ENCODE data around the gene MMEL1. TPM values are rescaled to one million over a fixed set of nuclear protein-coding genes. Genes with fewer than 3 reads are reported as not detected.

Gene MMEL1
- total and polyA plus RNA-seq, 2 of the 13 experiments (the other 11 are each of a cell fraction or from before 2014, with no cell fraction given): 0.48 TPM; not detected in 1

DNA sequence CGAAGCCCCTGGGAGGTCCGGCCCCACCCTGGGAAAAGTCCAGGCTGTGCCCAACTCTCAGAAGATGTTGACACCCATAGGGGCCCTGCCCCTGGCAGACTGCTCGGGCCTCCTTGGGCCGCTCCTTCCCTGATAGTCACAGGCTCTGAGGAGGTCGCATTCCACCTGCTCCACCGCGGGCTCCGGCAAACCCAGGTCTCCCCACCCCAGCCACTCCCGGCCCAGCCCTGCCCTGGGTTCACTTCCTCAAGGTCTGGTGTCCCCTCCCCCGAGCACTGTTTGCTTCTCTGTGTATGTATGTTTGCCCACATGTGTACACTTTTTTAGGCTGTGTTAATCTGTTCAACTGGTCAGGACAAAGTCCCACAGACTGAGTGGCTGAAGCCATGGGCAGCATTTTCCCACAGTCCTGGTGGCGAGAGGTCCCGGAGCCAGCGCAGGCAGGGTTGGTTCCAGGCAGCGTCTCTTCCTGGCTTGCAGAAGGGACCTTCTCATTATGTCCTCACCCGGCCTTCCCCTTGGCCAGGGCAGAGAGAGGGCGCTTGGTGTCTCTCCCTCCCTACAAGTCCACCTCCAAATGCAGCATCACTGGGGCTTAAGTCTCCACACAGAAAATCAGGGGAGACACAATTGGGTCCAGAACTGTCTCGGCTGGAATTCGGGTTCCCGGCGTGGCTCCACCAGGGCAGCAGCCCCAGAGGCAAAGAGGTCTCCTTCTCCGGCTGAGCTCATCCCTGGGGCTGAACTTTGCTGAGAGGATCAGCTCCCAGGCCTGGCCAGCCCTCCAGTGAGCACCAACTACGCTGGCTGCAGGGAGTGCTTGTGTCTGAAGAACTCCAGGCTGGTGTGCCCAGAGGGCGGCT is 56.8 kb downstream of the MMEL1 start (continued):
- TF ChIP-seq, protein P1, sequence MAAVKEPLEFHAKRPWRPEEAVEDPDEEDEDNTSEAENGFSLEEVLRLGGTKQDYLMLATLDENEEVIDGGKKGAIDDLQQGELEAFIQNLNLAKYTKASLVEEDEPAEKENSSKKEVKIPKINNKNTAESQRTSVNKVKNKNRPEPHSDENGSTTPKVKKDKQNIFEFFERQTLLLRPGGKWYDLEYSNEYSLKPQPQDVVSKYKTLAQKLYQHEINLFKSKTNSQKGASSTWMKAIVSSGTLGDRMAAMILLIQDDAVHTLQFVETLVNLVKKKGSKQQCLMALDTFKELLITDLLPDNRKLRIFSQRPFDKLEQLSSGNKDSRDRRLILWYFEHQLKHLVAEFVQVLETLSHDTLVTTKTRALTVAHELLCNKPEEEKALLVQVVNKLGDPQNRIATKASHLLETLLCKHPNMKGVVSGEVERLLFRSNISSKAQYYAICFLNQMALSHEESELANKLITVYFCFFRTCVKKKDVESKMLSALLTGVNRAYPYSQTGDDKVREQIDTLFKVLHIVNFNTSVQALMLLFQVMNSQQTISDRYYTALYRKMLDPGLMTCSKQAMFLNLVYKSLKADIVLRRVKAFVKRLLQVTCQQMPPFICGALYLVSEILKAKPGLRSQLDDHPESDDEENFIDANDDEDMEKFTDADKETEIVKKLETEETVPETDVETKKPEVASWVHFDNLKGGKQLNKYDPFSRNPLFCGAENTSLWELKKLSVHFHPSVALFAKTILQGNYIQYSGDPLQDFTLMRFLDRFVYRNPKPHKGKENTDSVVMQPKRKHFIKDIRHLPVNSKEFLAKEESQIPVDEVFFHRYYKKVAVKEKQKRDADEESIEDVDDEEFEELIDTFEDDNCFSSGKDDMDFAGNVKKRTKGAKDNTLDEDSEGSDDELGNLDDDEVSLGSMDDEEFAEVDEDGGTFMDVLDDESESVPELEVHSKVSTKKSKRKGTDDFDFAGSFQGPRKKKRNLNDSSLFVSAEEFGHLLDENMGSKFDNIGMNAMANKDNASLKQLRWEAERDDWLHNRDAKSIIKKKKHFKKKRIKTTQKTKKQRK (IDR thresholded peaks at IDR 0.05; ENCODE audit: low read length): no peak
- peak; percentile 90 for TF ChIP-seq FOXK1 (CRISPR knock-in tag; IDR thresholded peaks at IDR 0.05; ENCODE audit: borderline replicate concordance, low read depth)
- peak; percentile 54; the same call in 1 of the 2 replicates for TF ChIP-seq MLX (CRISPR knock-in tag; IDR thresholded peaks at IDR 0.05)
- TF ChIP-seq TAF1 (CRISPR knock-in tag; IDR thresholded peaks at IDR 0.05): peak; percentile 34; the same call in 1 of the 2 replicates
- TF ChIP-seq LCORL (IDR thresholded peaks at IDR 0.05): no peak
- peak; percentile 98 for TF ChIP-seq LCORL (CRISPR knock-in tag; IDR thresholded peaks at IDR 0.05)
- TF ChIP-seq PTBP1 (IDR thresholded peaks at IDR 0.05; ENCODE audit: low read depth, low read length, poor library complexity, severe bottlenecking): no peak
- peak; percentile 72; the same call in 1 of the 2 replicates for TF ChIP-seq HMG20A (CRISPR knock-in tag; IDR thresholded peaks at IDR 0.05; ENCODE audit: borderline replicate concordance)
- peak; percentile 92 for TF ChIP-seq ELF3 (CRISPR knock-in tag; IDR thresholded peaks at IDR 0.05)
- peak; percentile 94 for TF ChIP-seq FOXA3 (CRISPR knock-in tag; IDR thresholded peaks at IDR 0.05)
- peak; percentile 33; the same call in 1 of the 2 replicates for TF ChIP-seq ELF1 (CRISPR knock-in tag; IDR thresholded peaks at IDR 0.05)
- peak; percentile 34; the same call in 1 of the 2 replicates for TF ChIP-seq RCOR2 (CRISPR knock-in tag; IDR thresholded peaks at IDR 0.05)
- TF ChIP-seq NFE2L1 (CRISPR knock-in tag; IDR thresholded peaks at IDR 0.05; ENCODE audit: borderline replicate concordance): no peak
- TF ChIP-seq TCF12 (IDR thresholded peaks at IDR 0.05): no peak
- TF ChIP-seq TCF12 (CRISPR knock-in tag; IDR thresholded peaks at IDR 0.05): peak; percentile 86; the same call in 1 of the 2 replicates
- TF ChIP-seq ZNF644 (CRISPR knock-in tag; IDR thresholded peaks at IDR 0.05; ENCODE audit: low read depth): 0 out of 2 replicates have a peak, but pooled peaks have one; percentile 28
- TF ChIP-seq ZSCAN12 (CRISPR knock-in tag; IDR thresholded peaks at IDR 0.05): no peak
- peak; percentile 55; the same call in 1 of the 2 replicates for TF ChIP-seq ZBTB7B (CRISPR knock-in tag; IDR thresholded peaks at IDR 0.05)
- TF ChIP-seq GABPA (IDR thresholded peaks at IDR 0.05; ENCODE audit: low read depth, low read length): no peak
- TF ChIP-seq GABPA (CRISPR knock-in tag; IDR thresholded peaks at IDR 0.05; ENCODE audit: low read depth): peak; percentile 51; the same call in 1 of the 2 replicates
- no peak for TF ChIP-seq TERF1 (CRISPR knock-in tag; IDR thresholded peaks at IDR 0.05)
- TF ChIP-seq DRAP1 (CRISPR knock-in tag; IDR thresholded peaks at IDR 0.05): peak; percentile 81
- peak; percentile 30; the same call in 1 of the 2 replicates for TF ChIP-seq FOSL2 (CRISPR knock-in tag; IDR thresholded peaks at IDR 0.05)
- TF ChIP-seq KDM6A (CRISPR knock-in tag; IDR thresholded peaks at IDR 0.05; ENCODE audit: low read depth): peak; percentile 72
- TF ChIP-seq HIVEP1 (CRISPR knock-in tag; IDR thresholded peaks at IDR 0.05): peak; percentile 59; the same call in 1 of the 2 replicates
- TF ChIP-seq HOXD1 (CRISPR knock-in tag; IDR thresholded peaks at IDR 0.05): no peak
- TF ChIP-seq ZNF788 (CRISPR knock-in tag; IDR thresholded peaks at IDR 0.05; ENCODE audit: borderline replicate concordance): peak; percentile 76

Measured in HepG2 (cell line).